Esophagus (tissue), 2 donors: Measurements from ENCODE around the gene LPAR6. TPM values are rescaled to one million over a fixed set of nuclear protein-coding genes. Genes with fewer than 3 reads are reported as not detected.
"Not testable (repeated sequence)": the region's sequence is repeated elsewhere in the genome, so short reads cannot be mapped to it uniquely, and the experiment has no call there.

Experiments
- H3K27ac ChIP-seq, 2 donors: one replicate each; pipeline ENCODE4 v1.5.1; 2013; ENCODE audit warnings: low read depth in 2 of 2, mild to moderate bottlenecking in 2 of 2, inconsistent platforms in 1 of 2, low read length in 1 of 2, moderate library complexity in 1 of 2
- H3K27me3 ChIP-seq, 2 donors: one replicate each; pipeline ENCODE4 v1.6.1; 2013; ENCODE audit warnings: low read length in 2 of 2, control low read depth in 1 of 2, mild to moderate bottlenecking in 1 of 2; ENCODE audit not compliant: insufficient read depth in 2 of 2, control insufficient read depth in 1 of 2
- H3K36me3 ChIP-seq, 2 donors: one replicate each; pipeline ENCODE4 v1.6.1; 2013; ENCODE audit warnings: low read length in 1 of 2; ENCODE audit not compliant: control insufficient read depth in 2 of 2, insufficient read depth in 2 of 2
- H3K4me1 ChIP-seq, 2 donors: one replicate each; pipeline ENCODE4 v1.6.1; 2013; ENCODE audit warnings: low read length in 1 of 2; ENCODE audit not compliant: control insufficient read depth in 2 of 2, insufficient read depth in 2 of 2
- H3K4me3 ChIP-seq, 2 donors: one replicate each; pipeline ENCODE4 v1.5.1; 2013; ENCODE audit warnings: low read length in 2 of 2, mild to moderate bottlenecking in 2 of 2, low read depth in 1 of 2, moderate library complexity in 1 of 2
- H3K9me3 ChIP-seq, 2 donors: one replicate each; pipeline ENCODE4 v1.6.1; 2013; ENCODE audit warnings: mild to moderate bottlenecking in 2 of 2, low read depth in 1 of 2, low read length in 1 of 2, moderate library complexity in 1 of 2; ENCODE audit not compliant: control insufficient read depth in 2 of 2, insufficient read depth in 1 of 2
- WGBS, 2 donors: extraction: QIAGEN DNeasy Blood & Tissue Kit; methylation state at CpG; one replicate each; pipeline ENCODE4 v1.1.7; 2013; 5-methylcytosine and 5-hydroxymethylcytosine counted together
- polyA plus RNA-seq, 2 donors: library from polyadenylated mRNA; stranded (reverse); fragments of 200-250 nt; gene quantifications; one replicate each; pipeline ENCODE4 v1.2.3, GENCODE V29; 2013
- donor health status: healthy with polysubstance abuse.
- donor health status: Bipolar disorder and iron deficiency.

The LPAR6 gene, protein sequence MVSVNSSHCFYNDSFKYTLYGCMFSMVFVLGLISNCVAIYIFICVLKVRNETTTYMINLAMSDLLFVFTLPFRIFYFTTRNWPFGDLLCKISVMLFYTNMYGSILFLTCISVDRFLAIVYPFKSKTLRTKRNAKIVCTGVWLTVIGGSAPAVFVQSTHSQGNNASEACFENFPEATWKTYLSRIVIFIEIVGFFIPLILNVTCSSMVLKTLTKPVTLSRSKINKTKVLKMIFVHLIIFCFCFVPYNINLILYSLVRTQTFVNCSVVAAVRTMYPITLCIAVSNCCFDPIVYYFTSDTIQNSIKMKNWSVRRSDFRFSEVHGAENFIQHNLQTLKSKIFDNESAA
- polyA plus RNA-seq: 10 to 100 TPM; 57.6 to 87.5 TPM

- Histone ChIP-seq H3K9me3 (no peaks in the 10 kb centered on the region), H3K27me3 (no peaks in the 10 kb centered on the region), H3K27ac (peak within 1 kb of the TSS; percentile 89 to 92), H3K4me1 (no peaks in the 10 kb centered on the region), H3K4me3 (peak within 1 kb of the TSS; percentile 68 to 97), H3K36me3 (peaks cover 0 to 3% of the 10 kb centered on the region in 2 donors)
- 11 to 17% methylated on average over 4 of the region's 4 CpGs for WGBS, 2 donors
These were observed at the start of gene LPAR6 for GRCh38 chr13:48412881-48413351. Gene LPAR6 (minus strand): TSS chr13:48413113. CDS start chr13:48412423, 690 bp downstream.

- no peak overlapping the region for H3K27ac ChIP-seq
- H3K36me3 ChIP-seq: peaks cover 0 to 15% of the 10 kb centered on the region in 2 donors
- WGBS, 2 donors: 96 to 97% methylated on average over 28 of the region's 28 CpGs
- H3K4me3 ChIP-seq: no peak overlapping the region
- H3K9me3 ChIP-seq: no peaks in the 10 kb centered on the region
- H3K27me3 ChIP-seq: no peaks in the 10 kb centered on the region
- H3K4me1 ChIP-seq: no peaks in the 10 kb centered on the region
These were observed 44.8 kb upstream of the LPAR6 start for GRCh38 chr13:48457578-48458242.

- H3K36me3 ChIP-seq: peaks cover 0 to 15% of the 10 kb centered on the region in 2 donors
- 96 to 97% methylated on average over 10 of the region's 10 CpGs for WGBS, 2 donors
- no peak overlapping the region for H3K4me3 ChIP-seq
These were observed 43.6 kb upstream of the LPAR6 start for GRCh38 chr13:48456546-48456945.

GRCh38 chr13:48451196-48451595 lies 38.3 kb upstream of the LPAR6 start:
- H3K27me3 ChIP-seq, H3K36me3 ChIP-seq, H3K4me1 ChIP-seq: not testable (repeated sequence)

More at GRCh38 chr13:48456546-48456945, 43.6 kb upstream of the LPAR6 start:
- no peaks in the 10 kb centered on the region for H3K27me3 ChIP-seq
- H3K9me3 ChIP-seq: no peaks in the 10 kb centered on the region
- no peak overlapping the region for H3K27ac ChIP-seq
- H3K4me1 ChIP-seq: no peaks in the 10 kb centered on the region

GRCh38 chr13:48449656-48450055 lies 36.7 kb upstream of the LPAR6 start:
- H3K36me3 ChIP-seq: no peaks in the 10 kb centered on the region
- H3K9me3 ChIP-seq: no peaks in the 10 kb centered on the region
- no peaks in the 10 kb centered on the region for H3K4me1 ChIP-seq
- H3K27me3 ChIP-seq: no peaks in the 10 kb centered on the region
- H3K27ac ChIP-seq: peak overlapping the region in 1 of 2 donors; percentile 5
- H3K4me3 ChIP-seq: no peak overlapping the region
- WGBS, 2 donors: 75 to 85% methylated on average over 2 of the region's 2 CpGs

More at GRCh38 chr13:48451196-48451595, 38.3 kb upstream of the LPAR6 start:
- not testable (repeated sequence) for H3K9me3 ChIP-seq, H3K27ac ChIP-seq, H3K4me3 ChIP-seq

GRCh38 chr13:48448959-48449614 lies 36.2 kb upstream of the LPAR6 start:
- H3K4me1 ChIP-seq: no peaks in the 10 kb centered on the region
- peak overlapping the region; percentile 5 to 73 for H3K27ac ChIP-seq
- peak overlapping the region in 1 of 2 donors; percentile 24 for H3K4me3 ChIP-seq
- H3K36me3 ChIP-seq: no peaks in the 10 kb centered on the region
- 35 to 42% methylated on average over 6 of the region's 6 CpGs for WGBS, 2 donors
- no peaks in the 10 kb centered on the region for H3K9me3 ChIP-seq
- no peaks in the 10 kb centered on the region for H3K27me3 ChIP-seq

- H3K36me3 ChIP-seq: no peaks in the 10 kb centered on the region
- peak overlapping the region in 1 of 2 donors; percentile 27 for H3K27ac ChIP-seq
- H3K27me3 ChIP-seq: no peaks in the 10 kb centered on the region
- no peaks in the 10 kb centered on the region for H3K9me3 ChIP-seq
- WGBS, 2 donors: 66 to 69% methylated on average over 3 of the region's 3 CpGs
- no peaks in the 10 kb centered on the region for H3K4me1 ChIP-seq
- peak overlapping the region in 1 of 2 donors; percentile 24 for H3K4me3 ChIP-seq
These were observed 35.5 kb upstream of the LPAR6 start for GRCh38 chr13:48448285-48448958.

DNA sequence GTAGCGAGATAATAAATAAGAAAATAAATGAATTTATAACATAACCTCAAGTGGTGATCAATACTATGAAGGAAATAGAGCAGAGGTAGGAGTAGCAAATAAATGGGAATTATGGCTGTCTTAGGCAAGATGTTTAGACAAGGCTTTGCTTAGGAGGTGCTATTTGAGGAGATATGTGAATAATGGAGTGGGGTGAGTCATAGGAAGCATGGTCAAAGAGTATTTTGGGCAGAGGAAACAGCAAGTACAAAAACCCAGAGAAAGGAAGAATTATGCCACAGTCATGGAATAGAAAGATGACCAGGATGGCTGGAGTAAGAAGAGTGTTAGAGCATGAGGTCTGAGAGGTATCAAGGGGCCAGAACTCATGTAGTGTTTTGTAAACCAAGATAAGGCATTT lies 33.6 kb upstream of the LPAR6 start:
- H3K36me3 ChIP-seq: no peaks in the 10 kb centered on the region
- no peak overlapping the region for H3K27ac ChIP-seq
- H3K9me3 ChIP-seq: no peaks in the 10 kb centered on the region
- H3K4me1 ChIP-seq: no peaks in the 10 kb centered on the region
- no peak overlapping the region for H3K4me3 ChIP-seq
- no peaks in the 10 kb centered on the region for H3K27me3 ChIP-seq
- 97 to 98% methylated on average over 1 of the region's 1 CpG for WGBS, 2 donors
